Esophagus squamous epithelium (tissue), 5 donors: ENCODE results near the gene CACNA1H. TPM values are rescaled to one million over a fixed set of nuclear protein-coding genes. Genes with fewer than 3 reads are reported as not detected.

Source experiments
- DNase-seq: peaks from one replicate; lab custom pipeline; 2025; lab: John Stamatoyannopoulos, UW
- H3K27ac ChIP-seq, 4 donors: fragments of 200-600 bp; sonication (generic); one replicate each; pipeline ENCODE4 v1.5.1; 2016 to 2019; ENCODE audit warnings: mild to moderate bottlenecking in 1 of 4
- H3K27me3 ChIP-seq, 4 donors: fragments of 200-600 bp; sonication (generic); 1 replicate in 3 of 4; 2 replicates in 1 of 4; pipeline versions ENCODE4 v1.5.1 to v1.6.0; 2017 to 2021; ENCODE audit warnings: antibody characterized with exemption in 1 of 4
- H3K36me3 ChIP-seq, 3 donors: fragments of 200-600 bp; sonication (generic); one replicate each; pipeline ENCODE4 v1.5.1; 2016 to 2019
- H3K4me1 ChIP-seq, 3 donors: fragments of 200-600 bp; sonication (generic); one replicate each; pipeline ENCODE4 v1.5.1; 2017 to 2019
- H3K4me3 ChIP-seq, 4 donors: fragments of 200-600 bp; sonication (generic); 1 replicate in 3 of 4; 2 replicates in 1 of 4; pipeline ENCODE4 v1.5.1; 2016 to 2019; ENCODE audit warnings: mild to moderate bottlenecking in 2 of 4, moderate library complexity in 1 of 4
- H3K9me3 ChIP-seq, 3 donors: fragments of 200-600 bp; sonication (generic); one replicate each; pipeline ENCODE4 v1.5.1; 2016 to 2019
- POLR2A ChIP-seq, 4 donors: fragments of 450-650 bp; IDR thresholded peaks; one replicate each; pipeline ENCODE4 v1.6.1; 2017; ENCODE audit warnings: antibody characterized with exemption in 4 of 4, mild to moderate bottlenecking in 4 of 4, moderate library complexity in 3 of 4
- WGBS, 2 donors: methylation state at CpG; one replicate each; pipeline ENCODE4 v1.1.5; 2018; 5-methylcytosine and 5-hydroxymethylcytosine counted together
- intact Hi-C: fragments of 100-400 bp; cut with DNase I; formaldehyde crosslinking; loops from one replicate; pipeline ENCODE4 v1.15.0; 2022
- total RNA-seq, 4 donors: library from RNA; depleted of rRNA; stranded (reverse); fragments of >200 nt; gene quantifications; one replicate each; pipeline ENCODE4 v1.1.0, GENCODE V29; 2016
- TF ChIP-seq, protein P1 (sequence below), 6 experiments: fragments of 450-650 bp in 4 of 6; fragments of 200-600 bp in 2 of 6; sonication (generic) in 2 of 6; IDR thresholded peaks; one replicate each; pipeline ENCODE4 v1.5.1; 2016 to 2019; ENCODE audit warnings: antibody characterized with exemption in 6 of 6, mild to moderate bottlenecking in 4 of 6, moderate library complexity in 4 of 6
- donor health status: DM: yes; HTN: yes; CAD: no.

CACNA1H gene
- total RNA-seq, 4 donors from 2014 or later, result 1.7 to 14.7 (median 5.6) TPM

GRCh38 chr16:1206326-1206725, 53.4 kb downstream of the CACNA1H start:
- WGBS, 2 donors, result 60% methylated on average over 1 of the region's 9 CpGs; no CpG with 5 or more reads in 1 of the 2 donors
- H3K27ac ChIP-seq, result no peak overlapping the region
- intact Hi-C loops, result no loop called here
- TF ChIP-seq POLR2A (IDR thresholded peaks at IDR 0.05), result no peak
- TF ChIP-seq, protein P1, sequence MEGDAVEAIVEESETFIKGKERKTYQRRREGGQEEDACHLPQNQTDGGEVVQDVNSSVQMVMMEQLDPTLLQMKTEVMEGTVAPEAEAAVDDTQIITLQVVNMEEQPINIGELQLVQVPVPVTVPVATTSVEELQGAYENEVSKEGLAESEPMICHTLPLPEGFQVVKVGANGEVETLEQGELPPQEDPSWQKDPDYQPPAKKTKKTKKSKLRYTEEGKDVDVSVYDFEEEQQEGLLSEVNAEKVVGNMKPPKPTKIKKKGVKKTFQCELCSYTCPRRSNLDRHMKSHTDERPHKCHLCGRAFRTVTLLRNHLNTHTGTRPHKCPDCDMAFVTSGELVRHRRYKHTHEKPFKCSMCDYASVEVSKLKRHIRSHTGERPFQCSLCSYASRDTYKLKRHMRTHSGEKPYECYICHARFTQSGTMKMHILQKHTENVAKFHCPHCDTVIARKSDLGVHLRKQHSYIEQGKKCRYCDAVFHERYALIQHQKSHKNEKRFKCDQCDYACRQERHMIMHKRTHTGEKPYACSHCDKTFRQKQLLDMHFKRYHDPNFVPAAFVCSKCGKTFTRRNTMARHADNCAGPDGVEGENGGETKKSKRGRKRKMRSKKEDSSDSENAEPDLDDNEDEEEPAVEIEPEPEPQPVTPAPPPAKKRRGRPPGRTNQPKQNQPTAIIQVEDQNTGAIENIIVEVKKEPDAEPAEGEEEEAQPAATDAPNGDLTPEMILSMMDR (IDR thresholded peaks at IDR 0.05), result no peak
- DNase-seq, result no peak
- H3K36me3 ChIP-seq, result peaks cover 0 to 29% (median 0%) of the 10 kb centered on the region in 3 donors
- H3K4me3 ChIP-seq, result no peak overlapping the region
- H3K27me3 ChIP-seq, result peaks cover 0 to 14% (median 0%) of the 10 kb centered on the region in 4 donors
- no peaks in the 10 kb centered on the region for H3K9me3 ChIP-seq
- H3K4me1 ChIP-seq, result no peaks in the 10 kb centered on the region

DNA sequence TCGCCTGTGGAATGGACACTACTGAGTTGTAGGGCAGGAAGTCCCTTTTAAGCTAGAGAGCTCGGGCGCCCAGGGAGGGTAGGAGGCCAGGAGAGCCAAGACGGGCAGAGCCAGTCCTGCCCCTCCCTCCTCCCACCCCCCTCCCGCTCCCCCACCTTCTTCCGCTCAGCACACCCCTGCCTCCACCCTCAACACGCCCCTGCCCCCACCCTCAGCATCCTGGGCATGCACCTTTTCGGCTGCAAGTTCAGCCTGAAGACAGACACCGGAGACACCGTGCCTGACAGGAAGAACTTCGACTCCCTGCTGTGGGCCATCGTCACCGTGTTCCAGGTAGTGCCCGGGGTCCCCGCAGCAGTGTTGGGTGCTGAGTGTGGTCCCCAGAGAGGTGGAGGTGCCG, 53.9 kb downstream of the CACNA1H start:
- Histone ChIP-seq H3K4me1 (no peaks in the 10 kb centered on the region), H3K27ac (no peak overlapping the region), H3K27me3 (peaks cover 0 to 14% (median 0%) of the 10 kb centered on the region in 4 donors), H3K4me3 (no peak overlapping the region), H3K36me3 (peaks cover 0 to 34% (median 0%) of the 10 kb centered on the region in 3 donors), H3K9me3 (no peaks in the 10 kb centered on the region)
- 50 to 86% methylated on average over 3 to 6 of the region's 16 CpGs for WGBS, 2 donors
- intact Hi-C loops, result no loop called here
- no peak for DNase-seq
- TF ChIP-seq, protein P1 (IDR thresholded peaks at IDR 0.05), result no peak
- TF ChIP-seq POLR2A (IDR thresholded peaks at IDR 0.05), result no peak

GRCh38 chr16:1208239-1208830, 55.4 kb downstream of the CACNA1H start:
- no peak overlapping the region for H3K4me3 ChIP-seq
- TF ChIP-seq, protein P1 (IDR thresholded peaks at IDR 0.05), result no peak
- no peak for TF ChIP-seq POLR2A (IDR thresholded peaks at IDR 0.05)
- intact Hi-C loops, result no loop called here
- no peak for DNase-seq
- peaks cover 0 to 43% (median 0%) of the 10 kb centered on the region in 3 donors for H3K36me3 ChIP-seq
- WGBS, 2 donors, result 73 to 90% methylated on average over 2 to 10 of the region's 22 CpGs
- H3K9me3 ChIP-seq, result no peaks in the 10 kb centered on the region
- peaks cover 0 to 14% (median 0%) of the 10 kb centered on the region in 4 donors for H3K27me3 ChIP-seq
- no peaks in the 10 kb centered on the region for H3K4me1 ChIP-seq
- H3K27ac ChIP-seq, result no peak overlapping the region

- no peak for DNase-seq
- Histone ChIP-seq H3K36me3 (peaks cover 0 to 48% (median 0%) of the 10 kb centered on the region in 3 donors), H3K4me3 (no peak overlapping the region), H3K4me1 (no peaks in the 10 kb centered on the region), H3K27me3 (peaks cover 0 to 14% (median 0%) of the 10 kb centered on the region in 4 donors), H3K9me3 (no peaks in the 10 kb centered on the region), H3K27ac (no peak overlapping the region)
- no peak for TF ChIP-seq POLR2A (IDR thresholded peaks at IDR 0.05)
- TF ChIP-seq, protein P1 (IDR thresholded peaks at IDR 0.05), result no peak
- intact Hi-C loops, result no loop called here
- 81% methylated on average over 24 of the region's 43 CpGs; no CpG with 5 or more reads in 1 of the 2 donors for WGBS, 2 donors
Observed at GRCh38 chr16:1209081-1209480, 56.2 kb downstream of the CACNA1H start.

GRCh38 chr16:1210461-1210860, 57.6 kb downstream of the CACNA1H start:
- 78 to 87% methylated on average over 12 to 14 of the region's 23 CpGs for WGBS, 2 donors

More at GRCh38 chr16:1210461-1210860, 57.6 kb downstream of the CACNA1H start:
- H3K9me3 ChIP-seq, result no peaks in the 10 kb centered on the region
- no peak for DNase-seq
- intact Hi-C loops, result no loop called here
- no peaks in the 10 kb centered on the region for H3K4me1 ChIP-seq
- peaks cover 0 to 61% (median 0%) of the 10 kb centered on the region in 3 donors for H3K36me3 ChIP-seq
- H3K4me3 ChIP-seq, result no peak overlapping the region
- TF ChIP-seq, protein P1 (IDR thresholded peaks at IDR 0.05), result no peak
- TF ChIP-seq POLR2A (IDR thresholded peaks at IDR 0.05), result no peak
- peaks cover 0 to 8% (median 0%) of the 10 kb centered on the region in 4 donors for H3K27me3 ChIP-seq
- no peak overlapping the region for H3K27ac ChIP-seq
